Liver (tissue), 9 donors: ENCODE data around the gene TMEM107. TPM values are rescaled to one million over a fixed set of nuclear protein-coding genes. Genes with fewer than 3 reads are reported as not detected.
A peak's percentile ranks its signal among the peaks of the same experiment; 100 is the strongest.

Experiments
- DNase-seq: peaks from one replicate; pipeline ENCODE4 v3.0.0-alpha.2; 2017; ENCODE audit warnings: low spot score
- H3K27ac ChIP-seq, 2 donors: one replicate each; pipeline ENCODE4 v1.7.0; 2013; ENCODE audit warnings: inconsistent platforms in 2 of 2, low read length in 2 of 2, control low read depth in 1 of 2, low read depth in 1 of 2, mild to moderate bottlenecking in 1 of 2
- H3K27me3 ChIP-seq, 4 donors: one replicate each; pipeline versions ENCODE4 v1.6.1 to v1.7.0; 2013; ENCODE audit warnings: low read length in 3 of 4, inconsistent platforms in 1 of 4, mild to moderate bottlenecking in 1 of 4, moderate library complexity in 1 of 4; ENCODE audit not compliant: control insufficient read depth in 4 of 4, insufficient read depth in 4 of 4
- H3K36me3 ChIP-seq, 4 donors: one replicate each; pipeline versions ENCODE4 v1.6.1 to v1.7.0; 2013; ENCODE audit warnings: low read length in 3 of 4, mild to moderate bottlenecking in 3 of 4, low read depth in 1 of 4, moderate library complexity in 1 of 4; ENCODE audit not compliant: control insufficient read depth in 4 of 4, insufficient read depth in 3 of 4
- H3K4me1 ChIP-seq, 4 donors: one replicate each; pipeline versions ENCODE4 v1.6.1 to v1.7.0; 2013; ENCODE audit warnings: low read length in 3 of 4, mild to moderate bottlenecking in 3 of 4, moderate library complexity in 1 of 4; ENCODE audit not compliant: control insufficient read depth in 4 of 4, insufficient read depth in 4 of 4
- H3K4me3 ChIP-seq, 3 donors: one replicate each; pipeline versions ENCODE4 v1.6.1 to v1.7.0; 2013; ENCODE audit warnings: low read length in 3 of 3, control low read depth in 1 of 3, low read depth in 1 of 3, mild to moderate bottlenecking in 1 of 3
- H3K9ac ChIP-seq, 2 donors: one replicate each; pipeline ENCODE4 v1.7.0; 2013; ENCODE audit warnings: low read length in 2 of 2, mild to moderate bottlenecking in 2 of 2, moderate library complexity in 2 of 2, control low read depth in 1 of 2, low read depth in 1 of 2
- H3K9me3 ChIP-seq, 4 donors: one replicate each; pipeline versions ENCODE4 v1.6.1 to v1.7.0; 2013; ENCODE audit warnings: low read length in 3 of 4; ENCODE audit not compliant: control insufficient read depth in 4 of 4
- ATF3 ChIP-seq: IDR thresholded peaks from 2 replicates; pipeline ENCODE4 v1.6.1; 2016; ENCODE audit warnings: antibody characterized with exemption
- CTCF ChIP-seq: fragments of 150-350 bp; IDR thresholded peaks from 2 replicates; pipeline ENCODE4 v1.5.1; 2017; ENCODE audit warnings: improper control_type of control experiment, low read depth, low read length; ENCODE audit not compliant: missing input control
- FOXA2 ChIP-seq: IDR thresholded peaks from 2 replicates; pipeline ENCODE4 v1.6.1; 2016; ENCODE audit warnings: antibody characterized with exemption
- HNF4A ChIP-seq, 2 donors: conservative IDR thresholded peaks; 2 replicates each; pipeline ENCODE4 v1.6.1; 2016; ENCODE audit warnings: antibody characterized with exemption in 2 of 2, mild to moderate bottlenecking in 2 of 2
- HNF4G ChIP-seq: IDR thresholded peaks from 2 replicates; pipeline ENCODE4 v1.6.1; 2016; ENCODE audit warnings: antibody characterized with exemption
- JUND ChIP-seq, 2 donors: IDR thresholded peaks; 2 replicates each; pipeline ENCODE4 v1.6.1; 2016; ENCODE audit warnings: antibody characterized with exemption in 2 of 2
- MAX ChIP-seq: IDR thresholded peaks from 2 replicates; pipeline ENCODE4 v1.6.1; 2016; ENCODE audit warnings: antibody characterized with exemption
- NR2F2 ChIP-seq: IDR thresholded peaks from 2 replicates; pipeline ENCODE4 v1.6.1; 2016; ENCODE audit warnings: antibody characterized with exemption
- RAD21 ChIP-seq, 2 donors: IDR thresholded peaks; 2 replicates each; pipeline ENCODE4 v1.6.1; 2016; ENCODE audit warnings: antibody characterized with exemption in 2 of 2, mild to moderate bottlenecking in 2 of 2
- REST ChIP-seq: IDR thresholded peaks from 2 replicates; pipeline ENCODE4 v1.6.1; 2016; ENCODE audit warnings: antibody characterized with exemption, mild to moderate bottlenecking
- RXRA ChIP-seq, 2 donors: IDR thresholded peaks; 2 replicates each; pipeline ENCODE4 v1.6.1; 2017 to 2018; ENCODE audit warnings: antibody characterized with exemption in 2 of 2, mild to moderate bottlenecking in 1 of 2
- SP1 ChIP-seq: IDR thresholded peaks from 2 replicates; pipeline ENCODE4 v1.6.1; 2018; ENCODE audit warnings: antibody characterized with exemption, mild to moderate bottlenecking
- TAF1 ChIP-seq: conservative IDR thresholded peaks from 2 replicates; pipeline ENCODE4 v1.6.1; 2016; ENCODE audit warnings: antibody characterized with exemption, mild to moderate bottlenecking
- YY1 ChIP-seq: IDR thresholded peaks from 2 replicates; pipeline ENCODE4 v1.6.1; 2016; ENCODE audit warnings: antibody characterized with exemption, mild to moderate bottlenecking
- WGBS: extraction: QIAGEN DNeasy Blood & Tissue Kit; methylation state at CpG from one replicate; pipeline ENCODE4 v1.1.7; 2013; 5-methylcytosine and 5-hydroxymethylcytosine counted together
- polyA plus RNA-seq, 2 donors: library from polyadenylated mRNA; stranded (reverse) in 1 of 2; unstranded in 1 of 2; fragments of 200-250 nt in 1 of 2; fragments of >200 nt in 1 of 2; fragmentation: Nextera tagmentation in 1 of 2; extraction: Ambion mirVana in 1 of 2; gene quantifications; one replicate each; pipeline versions ENCODE4 v1.2.1 to v1.2.3, GENCODE V29; 2013 to 2015
- total RNA-seq, 2 donors: library from RNA; depleted of rRNA; stranded (reverse); fragments of >200 nt; gene quantifications; one replicate each; pipeline ENCODE4 v1.2.3, GENCODE V29; 2014
- donor health status: healthy.
- donor health status: healthy.
- donor health status: healthy.
- donor health status: healthy.
- donor health status: healthy.

TMEM107 gene
- total and polyA plus RNA-seq, 4 donors, result 3.0 to 8.4 (median 4.2) TPM

GRCh38 chr17:8159032-8159400 is 17.2 kb downstream of the TMEM107 start (continued):
- TF ChIP-seq REST, result no peak
- no peak for TF ChIP-seq TAF1

- Histone ChIP-seq H3K27ac (peak overlapping the region; percentile 69 to 93), H3K27me3 (no peaks in the 10 kb centered on the region), H3K36me3 (peaks cover 2 to 10% (median 6%) of the 10 kb centered on the region in 4 donors), H3K4me1 (peaks cover 6 to 56% (median 34%) of the 10 kb centered on the region in 4 donors), H3K9me3 (no peaks in the 10 kb centered on the region), H3K4me3 (no peak overlapping the region), H3K9ac (peak overlapping the region in 1 of 2 donors; percentile 29)
- TF ChIP-seq RXRA (IDR thresholded peaks at IDR 0.05) (peak; percentile 77 to 87), REST (no peak), SP1 (peak; percentile 78), YY1 (peak; percentile 61), HNF4A (conservative IDR thresholded peaks at IDR 0.05) (peak; percentile 82 to 94), NR2F2 (peak; percentile 93), HNF4G (peak; percentile 76), MAX (peak; percentile 32), RAD21 (IDR thresholded peaks at IDR 0.05) (peak; percentile 89 to 90), TAF1 (peak; percentile 35), CTCF (peak; percentile 98), ATF3 (no peak), FOXA2 (no peak), JUND (IDR thresholded peaks at IDR 0.05) (peak in 1 of 2 donors; percentile 23)
- 33% methylated on average over 20 of the region's 20 CpGs for WGBS
- peak; percentile 95 for DNase-seq
These were observed 17.7 kb downstream of the TMEM107 start for GRCh38 chr17:8158267-8159031.
